ENCODE data around the gene ZNF438.

ZNF438 gene

DNA sequence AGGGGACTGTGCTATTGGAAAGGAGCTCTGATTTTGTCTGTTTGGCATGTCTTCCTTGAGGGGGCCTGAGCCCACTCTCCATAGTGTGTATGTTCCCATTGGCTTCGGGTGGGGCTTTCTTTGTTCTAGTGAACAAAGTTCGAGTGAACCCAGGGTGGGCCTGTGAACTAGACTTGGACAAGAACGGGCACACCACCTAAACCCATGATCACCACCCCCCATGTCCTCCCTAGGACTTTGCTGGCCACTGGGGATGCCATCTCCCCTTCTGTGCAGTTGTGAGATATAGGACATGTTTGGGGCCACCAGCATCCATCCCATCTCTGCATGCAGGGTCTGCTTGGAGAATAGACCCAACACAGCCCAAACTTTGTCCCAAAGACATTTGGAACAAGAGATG, 206.6 kb downstream of the ZNF438 start:
- no peak for DNase-seq (ENCODE audit: low read depth)

DNA sequence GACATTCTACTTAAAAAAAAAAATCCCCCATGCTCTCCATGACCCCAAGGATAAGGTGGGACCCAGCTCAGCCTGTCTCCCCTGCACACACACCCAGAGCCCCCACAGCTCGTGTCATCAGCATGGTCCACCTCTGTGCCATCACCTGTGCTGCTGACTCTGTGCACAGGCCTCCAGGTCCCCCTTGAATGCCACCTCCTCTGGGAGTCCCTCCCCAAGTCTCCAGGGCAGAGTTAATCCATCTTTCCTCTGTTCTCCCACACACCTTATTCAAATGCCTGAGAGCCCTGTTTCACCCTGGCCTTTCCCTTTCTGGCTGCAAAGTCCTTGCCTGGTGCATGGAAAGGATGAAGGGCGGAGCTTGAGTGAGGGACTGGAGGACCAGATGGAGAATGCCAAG, 208.0 kb downstream of the ZNF438 start:
- no peak for DNase-seq (ENCODE audit: low read depth)

DNA sequence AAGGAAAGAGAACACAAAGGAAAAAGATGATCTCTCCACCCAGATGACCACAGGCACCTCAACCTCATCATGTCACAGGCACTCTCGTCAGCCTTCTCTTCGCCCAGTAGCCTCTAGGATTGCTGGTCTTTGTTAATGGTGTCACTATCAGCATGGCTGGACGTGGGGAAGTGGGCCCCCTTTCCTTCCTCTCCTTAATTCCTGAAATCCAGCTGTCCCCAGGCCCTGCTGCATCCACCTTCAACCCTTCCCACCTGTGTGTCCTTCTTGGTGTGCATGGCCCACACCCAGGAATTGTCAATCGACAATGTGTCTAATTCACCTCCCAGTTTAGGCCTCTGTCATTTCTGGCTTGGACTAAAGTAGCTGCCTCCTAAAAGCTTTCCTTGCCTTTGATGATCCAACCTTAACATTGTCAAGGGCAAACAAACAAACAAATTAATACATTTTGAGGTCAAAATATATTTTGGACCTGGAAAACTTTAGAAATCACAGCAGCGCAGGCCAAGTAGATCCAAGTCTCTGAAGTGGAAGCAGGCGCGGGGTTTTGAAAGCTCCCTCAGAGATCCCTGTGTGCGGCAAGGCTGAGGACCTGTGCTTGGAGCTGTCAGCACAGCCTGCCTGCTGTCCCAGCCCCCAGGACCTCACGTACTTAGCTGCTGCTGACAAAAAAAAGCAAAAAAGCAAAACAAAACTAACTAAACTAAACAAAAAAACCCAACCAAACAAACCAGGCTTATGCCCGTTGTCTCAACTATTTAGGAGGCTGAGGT, 208.8 kb downstream of the ZNF438 start:
- DNase-seq (ENCODE audit: low read depth), result no peak

DNA sequence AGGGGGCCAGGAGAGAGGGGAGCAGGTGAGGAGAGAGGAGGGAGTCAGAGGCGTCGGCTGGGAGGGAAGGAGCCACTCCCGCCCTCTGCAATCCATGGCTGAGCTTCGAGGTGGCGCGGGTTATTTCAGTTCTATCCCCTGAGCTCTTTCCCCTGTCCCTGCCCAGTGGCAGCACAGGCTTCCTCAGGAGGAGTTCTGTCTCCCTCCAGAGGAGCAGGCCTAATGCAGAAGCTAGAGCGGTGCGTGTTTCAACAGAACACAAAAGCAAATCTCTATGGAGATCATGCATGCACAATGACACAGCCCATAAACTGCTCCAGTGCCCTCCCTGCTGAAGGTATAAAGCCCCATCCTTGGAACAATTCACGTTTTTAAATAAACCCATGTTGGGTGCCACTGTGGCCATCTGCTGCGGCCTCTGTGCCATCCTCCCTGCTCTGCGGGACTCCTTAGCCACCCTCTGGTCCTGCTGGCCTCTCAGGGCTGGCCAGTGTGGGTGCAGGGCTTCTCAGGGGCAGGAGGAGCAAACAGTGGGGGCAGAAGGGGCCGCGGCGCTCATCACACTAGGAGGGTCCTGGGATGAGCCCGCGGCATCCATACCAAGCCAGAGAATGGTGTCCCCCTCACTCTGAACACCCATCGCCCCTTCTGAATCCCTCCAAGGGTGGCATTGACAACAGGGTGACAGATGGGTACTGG, 209.5 kb downstream of the ZNF438 start:
- no peak for DNase-seq (ENCODE audit: low read depth)

DNA sequence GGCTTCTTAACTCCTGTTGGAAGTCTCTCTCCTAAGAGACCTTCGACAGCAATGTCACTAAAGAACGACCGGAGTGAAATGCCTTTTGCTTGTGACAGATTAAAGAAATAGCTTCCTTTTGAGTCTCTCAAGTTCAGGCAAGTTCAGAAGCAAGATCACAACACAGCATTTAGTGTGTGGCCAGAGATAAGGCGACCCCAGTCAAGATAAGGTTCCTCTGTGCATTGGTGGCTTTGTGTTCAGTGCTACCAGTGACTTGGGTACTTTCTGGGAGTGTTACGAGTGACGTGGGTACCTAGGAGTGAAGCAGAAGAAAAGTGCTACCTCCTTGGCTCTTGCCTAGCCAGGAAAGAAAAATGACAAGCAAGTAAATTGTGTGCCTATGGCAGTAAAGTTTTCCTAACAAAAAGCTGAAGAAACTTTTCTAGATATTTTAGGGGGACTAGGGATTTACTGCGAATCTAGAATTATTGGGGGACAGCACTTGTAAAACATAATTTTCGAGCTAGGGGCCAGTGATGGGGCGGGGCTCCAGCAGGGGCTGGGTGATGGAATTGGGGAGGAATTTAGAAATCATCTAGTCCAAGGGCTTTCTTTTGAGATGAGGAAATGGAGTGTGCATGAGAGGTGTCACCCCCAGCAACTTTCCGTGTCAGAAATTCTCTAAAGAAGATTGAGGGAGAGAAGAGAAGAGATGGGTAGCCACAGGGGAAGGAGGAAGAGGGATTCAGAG, 210.2 kb downstream of the ZNF438 start:
- no peak for DNase-seq (ENCODE audit: low read depth)

DNA sequence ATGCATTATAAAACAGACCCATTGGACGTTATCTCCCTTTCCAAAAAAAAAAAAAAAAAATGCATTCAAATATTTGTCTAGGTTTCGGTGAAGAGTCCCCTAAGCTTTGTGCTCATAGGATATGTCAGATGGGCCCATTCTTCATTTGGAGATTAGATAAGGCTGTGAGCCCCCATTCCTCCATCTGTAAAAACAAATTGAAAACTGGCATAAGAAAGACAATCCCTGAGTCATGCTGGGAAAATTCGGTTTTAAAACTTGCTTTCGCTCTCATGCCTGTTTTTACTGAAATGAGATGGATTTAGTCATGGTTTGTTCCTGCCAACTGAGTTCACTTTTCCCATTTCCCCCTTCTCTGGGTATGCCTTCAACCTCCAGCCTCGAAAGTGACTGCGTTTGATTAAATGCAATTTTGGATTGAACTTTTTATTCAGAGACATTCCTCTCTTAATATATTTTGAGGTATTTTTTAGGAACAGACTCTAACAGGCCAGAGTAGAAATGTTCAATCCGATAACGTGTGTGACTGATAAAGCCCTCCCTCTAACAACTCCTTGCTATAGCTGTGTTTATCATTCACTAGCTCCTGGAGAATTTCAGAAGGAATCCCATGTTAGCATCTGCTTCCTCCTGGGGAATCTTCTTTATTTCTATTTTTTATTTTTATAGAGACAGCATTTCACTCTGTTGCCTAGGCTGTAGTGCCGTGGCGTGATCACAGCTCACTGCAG, 211.2 kb downstream of the ZNF438 start:
- DNase-seq (ENCODE audit: low read depth), result no peak

DNA sequence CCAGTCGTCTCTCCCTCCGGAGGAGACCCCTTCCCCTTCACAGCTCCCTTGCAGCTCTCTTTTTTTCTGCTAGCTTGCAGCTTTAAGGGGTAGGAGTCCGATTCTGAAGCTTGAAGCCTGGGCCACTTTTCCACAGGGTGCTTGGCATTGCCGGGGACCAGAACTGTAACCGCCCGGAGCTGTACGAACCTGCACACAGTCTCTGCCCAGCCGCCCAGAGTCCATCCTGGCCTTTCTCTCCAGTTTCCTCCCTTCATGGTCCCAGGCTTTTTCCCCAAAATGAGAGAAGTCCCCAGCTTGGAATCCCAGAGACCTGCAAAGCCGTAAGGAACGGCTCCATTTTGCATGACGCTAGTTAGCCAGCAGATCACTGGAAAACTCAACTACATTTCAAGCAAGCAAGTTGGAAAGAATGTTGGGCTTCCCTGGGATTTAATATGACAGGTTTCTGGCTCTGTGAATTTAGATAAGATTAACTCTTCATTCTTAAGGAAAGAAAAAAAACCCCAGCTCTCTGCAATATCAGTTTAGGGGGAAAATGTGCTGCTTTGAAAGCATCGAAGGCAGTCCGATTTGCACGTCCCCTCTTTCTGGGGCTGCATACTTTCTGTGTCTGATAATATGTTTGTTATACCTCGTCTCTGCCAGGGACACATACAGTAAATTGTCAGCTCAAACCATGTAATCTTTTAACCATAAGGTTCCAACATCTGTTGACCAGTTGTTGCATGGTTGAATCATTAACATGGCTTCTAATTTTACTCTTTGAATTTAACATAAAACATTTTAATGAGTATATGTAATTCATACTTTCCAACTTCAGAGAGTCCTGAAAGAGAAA, 212.1 kb downstream of the ZNF438 start:
- DNase-seq (ENCODE audit: low read depth), result no peak

DNA sequence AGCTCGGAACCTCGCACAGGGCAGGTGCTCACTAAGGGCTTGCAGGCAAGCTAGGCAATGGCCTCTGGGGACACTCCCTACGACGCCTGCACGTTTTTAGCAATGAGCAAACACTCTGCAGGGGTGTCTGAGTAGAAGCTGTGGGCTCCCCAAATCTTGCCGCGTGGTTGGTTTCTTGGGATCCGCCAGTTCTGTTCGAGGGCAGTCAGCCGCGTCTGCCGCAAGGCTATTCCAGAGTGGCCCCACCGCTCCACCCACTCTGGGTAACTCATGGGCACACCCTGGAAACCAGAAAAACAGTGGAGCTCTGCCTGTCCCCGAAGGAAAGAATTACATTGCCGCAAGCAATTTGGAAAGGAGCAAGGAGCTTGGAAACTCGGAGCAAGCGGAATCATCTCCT, 212.8 kb downstream of the ZNF438 start:
- DNase-seq (ENCODE audit: low read depth), result no peak

DNA sequence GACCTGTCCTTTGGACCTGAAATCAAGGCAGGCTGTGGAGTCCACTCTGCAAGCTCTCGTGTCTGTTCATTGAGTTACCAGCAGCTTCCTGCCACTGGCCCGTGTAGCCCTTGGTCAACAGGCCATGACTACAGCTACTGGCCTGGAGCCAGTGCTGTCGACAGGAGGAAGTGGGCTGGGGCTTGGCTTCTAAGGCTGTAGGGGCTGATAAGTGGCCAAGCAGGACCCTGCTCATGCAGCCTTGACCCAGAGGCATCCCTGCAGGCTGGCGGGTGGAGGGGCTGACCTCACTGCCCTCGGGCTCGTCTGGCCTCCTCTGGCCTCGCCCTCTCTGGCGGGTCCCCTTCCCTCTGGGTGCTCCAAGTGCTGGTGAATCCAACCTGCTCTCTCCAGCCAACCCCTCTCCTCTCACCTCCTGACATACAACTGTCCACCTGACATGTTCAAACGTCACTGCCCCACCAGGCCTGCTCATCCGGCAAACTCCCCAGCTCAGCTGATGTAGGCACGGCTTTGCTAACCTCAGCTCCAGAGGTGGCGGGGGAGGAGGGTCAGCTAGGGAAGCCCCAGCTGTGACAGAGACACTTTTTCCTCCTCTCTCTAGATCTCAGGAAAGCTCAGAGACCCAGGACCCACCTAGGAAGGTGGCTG, 213.5 kb downstream of the ZNF438 start:
- no peak for DNase-seq (ENCODE audit: low read depth)

DNA sequence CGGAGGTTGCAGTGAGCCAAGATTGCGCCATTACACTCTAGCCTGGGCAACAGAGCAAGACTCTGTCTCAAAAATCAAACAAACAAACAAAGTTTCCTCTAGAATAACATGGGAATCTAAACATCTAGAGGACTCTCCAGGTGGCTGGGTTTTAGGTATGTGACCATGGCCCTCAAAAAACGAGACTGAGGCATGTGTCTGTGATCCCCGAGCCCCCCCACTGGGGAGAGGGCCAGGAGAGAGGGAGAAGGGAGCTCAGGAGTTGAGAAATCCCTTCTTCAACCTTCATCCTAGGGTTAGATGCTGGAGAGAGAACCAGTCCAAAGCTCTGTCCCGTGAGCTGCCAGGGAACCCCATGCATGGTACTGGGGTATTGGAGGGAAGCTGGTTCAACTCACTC, 214.1 kb downstream of the ZNF438 start:
- DNase-seq (ENCODE audit: low read depth), result no peak

DNA sequence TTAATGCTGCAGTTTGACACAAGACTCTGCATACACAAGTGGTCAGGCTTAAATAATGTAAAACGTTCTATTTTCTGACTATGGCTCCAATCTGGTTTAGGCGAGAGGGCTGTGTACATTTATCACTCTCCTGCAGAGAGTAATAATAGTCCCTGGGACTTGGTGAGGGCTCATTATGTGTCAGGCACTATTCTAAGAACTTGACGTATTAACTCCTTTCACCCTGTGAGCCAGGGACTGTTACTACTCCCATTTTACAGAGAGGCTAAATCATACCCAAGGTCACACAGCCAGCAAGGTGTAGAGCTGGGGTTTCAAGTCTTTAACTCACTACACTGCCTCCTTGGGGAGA, 214.9 kb downstream of the ZNF438 start:
- DNase-seq (ENCODE audit: low read depth), result no peak

DNA sequence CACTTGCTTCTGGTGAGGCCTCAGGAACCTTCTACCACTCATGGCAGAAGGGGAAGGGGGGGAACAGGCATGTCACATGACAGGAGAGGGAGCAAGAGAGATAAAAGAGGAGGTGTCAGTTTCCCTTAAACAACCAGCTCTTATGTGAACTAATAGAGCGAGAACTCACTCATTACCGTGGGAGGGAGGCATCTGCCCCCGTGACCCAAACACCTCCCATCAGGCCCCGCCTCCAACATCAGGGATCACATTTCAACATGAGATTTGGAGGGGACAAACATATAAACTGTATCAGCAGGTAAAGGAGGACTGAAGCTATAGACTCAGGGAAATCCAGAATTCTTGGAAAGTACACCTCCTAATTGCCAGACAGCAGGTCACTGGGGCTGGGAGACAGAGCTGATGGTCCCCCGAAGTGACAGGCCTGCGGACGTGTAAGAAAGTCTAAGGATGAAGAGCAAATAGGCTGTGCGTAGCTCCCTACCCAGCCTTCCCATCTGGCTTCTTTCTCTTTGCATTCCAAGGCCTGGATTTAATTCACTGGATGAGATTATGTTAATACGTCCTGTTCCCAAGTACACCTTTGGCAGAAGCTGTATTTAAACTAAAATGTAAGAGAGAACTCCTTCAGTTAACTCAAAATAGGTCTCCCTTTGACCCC, 215.4 kb downstream of the ZNF438 start:
- no peak for DNase-seq (ENCODE audit: low read depth)

DNA sequence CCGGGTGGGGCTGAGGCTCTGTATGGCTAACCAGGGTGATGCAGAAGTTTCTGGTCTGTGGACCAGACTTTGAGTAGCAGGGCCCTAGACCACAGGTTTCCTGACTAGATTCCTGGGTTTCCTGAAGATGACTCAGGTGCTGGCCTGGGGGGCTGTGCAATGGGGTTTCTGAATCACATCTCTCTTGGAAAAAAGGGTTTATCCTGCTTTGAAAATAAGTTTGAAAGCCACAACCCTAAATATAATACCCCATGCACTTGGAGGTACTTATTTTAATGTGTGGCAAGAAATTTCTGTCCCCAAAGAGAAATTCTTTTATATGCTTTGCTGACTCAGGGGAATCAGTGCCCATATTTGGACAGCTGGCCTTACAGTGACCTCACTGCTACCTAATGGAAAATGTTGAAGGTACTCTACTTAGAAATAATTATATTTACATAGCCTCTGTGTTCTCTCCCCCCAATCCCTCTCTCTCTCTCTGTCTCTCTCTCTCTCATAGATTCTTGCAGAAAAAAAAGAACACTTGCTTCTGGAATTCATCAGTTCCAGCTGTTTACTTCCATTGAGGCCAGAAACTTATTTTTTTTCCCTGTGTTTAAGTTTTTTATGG, 217.7 kb downstream of the ZNF438 start:
- DNase-seq (ENCODE audit: low read depth), result no peak

DNA sequence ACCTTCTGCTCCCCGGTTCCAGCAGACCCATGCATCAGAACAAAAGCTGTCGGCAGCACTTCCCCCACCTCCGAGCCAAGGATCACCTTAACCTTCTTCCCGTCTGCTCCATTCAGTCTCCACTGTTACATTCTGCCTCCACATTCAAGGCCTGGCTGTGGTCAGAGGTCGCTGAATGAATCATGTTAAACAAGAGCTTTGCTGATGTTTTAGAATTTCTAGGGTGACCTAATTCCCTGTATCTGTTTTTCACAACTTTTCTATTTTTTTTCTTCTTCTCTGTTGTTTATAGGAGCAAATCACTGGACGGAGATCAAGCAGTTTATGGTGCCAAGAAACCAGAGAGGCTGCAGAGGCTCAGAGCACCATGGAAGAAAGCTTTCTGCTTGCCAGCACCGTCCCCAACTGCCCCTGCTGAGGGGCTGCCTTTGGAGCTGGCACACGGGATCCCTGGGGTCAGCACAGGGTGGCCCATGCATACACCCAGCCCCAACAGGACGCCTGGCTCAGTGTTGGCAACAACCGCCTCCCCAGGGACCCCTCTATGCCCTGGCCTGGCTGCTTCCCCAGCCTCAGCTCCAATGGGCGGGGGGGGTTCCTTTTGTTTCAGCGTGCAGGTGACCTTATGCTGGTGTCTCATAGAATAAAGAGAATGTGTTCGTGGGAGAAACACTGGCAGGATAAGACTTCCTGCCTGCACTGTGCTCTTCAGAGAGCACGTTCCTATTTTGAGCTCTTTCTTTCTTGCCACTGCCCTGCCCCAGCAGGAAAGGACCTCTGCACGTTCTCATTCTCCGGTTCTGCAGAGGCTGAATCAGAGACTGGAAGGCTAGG, 219.4 kb downstream of the ZNF438 start:
- no peak for DNase-seq (ENCODE audit: low read depth)

DNA sequence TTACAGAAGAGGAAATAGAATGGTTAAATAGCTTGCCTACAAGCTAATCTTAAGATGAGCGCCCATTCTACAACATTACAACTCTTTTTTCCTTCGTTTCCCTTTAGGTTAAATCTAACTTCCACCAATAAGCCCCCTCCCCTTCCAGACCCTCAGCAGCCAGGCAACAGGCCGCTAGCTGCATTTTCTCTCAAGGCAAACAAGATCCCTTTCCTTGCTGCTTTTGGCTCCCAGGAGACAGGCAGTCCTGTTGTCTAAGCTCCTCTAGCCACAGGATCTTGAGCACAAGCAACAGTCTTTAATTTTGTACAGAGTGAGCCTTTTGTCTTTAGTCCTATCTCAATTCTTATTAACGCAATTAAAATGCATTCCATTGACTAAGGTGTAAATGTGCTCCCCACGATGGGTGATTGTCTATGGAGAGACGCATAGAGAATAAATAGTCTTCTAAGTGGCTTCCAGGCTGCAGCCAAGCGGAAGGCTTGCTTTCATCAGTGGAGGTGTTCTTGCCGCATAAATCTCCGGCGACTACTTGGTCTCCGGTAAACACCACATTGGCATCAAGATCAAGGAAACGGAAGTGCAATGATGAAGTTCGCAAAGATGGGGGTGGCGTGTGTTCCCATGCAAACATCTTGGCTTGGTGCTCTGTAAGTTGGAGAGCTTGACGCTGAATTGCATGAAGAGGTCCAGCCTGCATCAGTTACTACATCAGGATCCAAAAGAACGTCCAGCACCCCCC, 220.2 kb downstream of the ZNF438 start:
- no peak for DNase-seq (ENCODE audit: low read depth)

DNA sequence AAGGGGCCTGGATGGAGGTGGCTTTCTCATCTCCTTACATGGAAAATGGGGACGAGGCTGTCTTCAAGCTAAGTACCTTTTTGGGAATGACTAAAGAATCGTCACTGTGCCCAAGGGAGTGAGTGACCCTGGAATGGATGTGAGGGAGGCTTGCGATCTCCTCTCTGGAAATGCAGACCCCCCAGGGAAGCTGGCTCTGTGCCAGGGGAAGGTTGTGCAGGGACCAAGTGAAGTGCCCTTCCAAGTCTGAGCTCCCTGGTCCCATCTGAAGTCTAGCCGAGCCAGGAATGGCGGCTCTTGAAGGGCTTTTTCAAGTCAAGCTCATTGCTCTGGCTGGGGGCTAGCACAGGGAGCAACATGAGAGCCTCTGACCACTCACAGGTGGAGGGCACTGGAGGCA, 221.2 kb downstream of the ZNF438 start:
- DNase-seq (ENCODE audit: low read depth), result no peak

DNA sequence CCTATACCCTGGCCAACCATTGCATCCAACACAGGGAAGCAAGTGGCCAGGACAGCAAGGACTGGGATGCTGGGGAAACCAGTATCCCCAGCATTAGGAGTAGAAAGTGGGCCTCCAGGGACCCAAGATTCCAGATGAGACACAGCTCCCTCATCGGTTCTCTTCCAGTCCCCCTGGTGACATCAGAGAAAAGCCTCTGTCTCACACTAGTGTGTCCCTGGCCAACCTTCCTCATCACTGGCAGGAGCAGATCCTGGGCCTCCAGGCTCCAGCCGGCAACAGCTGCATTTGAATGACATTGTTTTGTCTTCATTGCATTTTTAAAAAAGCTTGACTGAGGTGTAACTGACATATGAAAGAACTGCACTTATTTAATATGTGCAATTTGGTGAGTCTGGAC, 224.8 kb downstream of the ZNF438 start:
- DNase-seq (ENCODE audit: low read depth), result no peak

DNA sequence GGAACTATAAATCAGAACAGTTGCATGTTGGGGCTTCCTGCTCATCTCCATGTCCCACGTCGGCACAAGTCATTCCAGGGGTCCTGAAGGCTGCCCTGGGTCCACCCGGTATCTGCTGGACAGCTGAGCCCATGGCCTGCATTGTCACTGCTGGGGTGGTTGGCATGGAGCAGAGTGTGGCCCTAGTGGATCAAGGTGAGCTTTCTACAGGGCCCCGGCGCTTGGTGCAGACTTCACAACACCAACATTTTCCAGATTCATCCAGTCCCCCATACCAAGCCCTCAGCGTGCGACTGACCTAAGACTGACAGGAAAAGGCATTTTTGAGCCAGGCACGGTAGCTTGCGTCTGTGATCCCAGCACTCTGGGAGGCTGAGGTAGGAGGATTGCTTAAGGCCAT, 226.6 kb downstream of the ZNF438 start:
- DNase-seq (ENCODE audit: low read depth), result no peak
